Activated CD4-positive, alpha-beta T cell treated with anti-CD3 and anti-CD28 coated beads, Interleukin-2, amount 50 U/mL, for 24 hours (primary cell): ENCODE measurements around the gene PEAK3.

Experiments
- DNase-seq, 2 donors: peaks; one replicate each; pipeline ENCODE4 v3.0.0-alpha.2; 2020; ENCODE audit warnings: low read depth in 1 of 2, low spot score in 1 of 2

Gene PEAK3

DNA sequence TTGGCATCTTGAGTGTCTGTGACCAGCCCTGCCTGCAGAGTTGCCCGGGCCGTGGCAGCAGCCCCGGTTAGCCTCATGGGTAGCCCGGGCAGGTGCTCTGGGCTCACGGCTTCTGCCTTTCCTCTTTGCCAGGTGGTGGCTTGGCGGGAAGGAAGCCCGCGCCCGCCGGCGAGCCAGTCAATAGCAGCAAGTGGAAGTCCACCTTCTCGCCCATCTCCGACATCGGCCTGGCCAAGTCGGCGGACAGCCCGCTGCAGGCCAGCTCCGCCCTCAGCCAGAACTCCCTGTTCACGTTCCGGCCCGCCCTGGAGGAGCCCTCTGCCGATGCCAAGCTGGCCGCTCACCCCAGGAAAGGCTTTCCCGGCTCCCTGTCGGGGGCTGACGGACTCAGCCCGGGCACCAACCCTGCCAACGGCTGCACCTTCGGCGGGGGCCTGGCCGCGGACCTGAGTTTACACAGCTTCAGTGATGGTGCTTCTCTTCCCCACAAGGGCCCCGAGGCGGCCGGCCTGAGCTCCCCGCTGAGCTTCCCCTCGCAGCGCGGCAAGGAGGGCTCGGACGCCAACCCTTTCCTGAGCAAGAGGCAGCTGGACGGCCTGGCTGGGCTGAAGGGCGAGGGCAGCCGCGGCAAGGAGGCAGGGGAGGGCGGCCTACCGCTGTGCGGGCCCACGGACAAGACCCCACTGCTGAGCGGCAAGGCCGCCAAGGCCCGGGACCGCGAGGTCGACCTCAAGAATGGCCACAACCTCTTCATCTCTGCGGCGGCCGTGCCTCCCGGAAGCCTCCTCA is 55.7 kb downstream of the PEAK3 start:
- DNase-seq: no peak

DNA sequence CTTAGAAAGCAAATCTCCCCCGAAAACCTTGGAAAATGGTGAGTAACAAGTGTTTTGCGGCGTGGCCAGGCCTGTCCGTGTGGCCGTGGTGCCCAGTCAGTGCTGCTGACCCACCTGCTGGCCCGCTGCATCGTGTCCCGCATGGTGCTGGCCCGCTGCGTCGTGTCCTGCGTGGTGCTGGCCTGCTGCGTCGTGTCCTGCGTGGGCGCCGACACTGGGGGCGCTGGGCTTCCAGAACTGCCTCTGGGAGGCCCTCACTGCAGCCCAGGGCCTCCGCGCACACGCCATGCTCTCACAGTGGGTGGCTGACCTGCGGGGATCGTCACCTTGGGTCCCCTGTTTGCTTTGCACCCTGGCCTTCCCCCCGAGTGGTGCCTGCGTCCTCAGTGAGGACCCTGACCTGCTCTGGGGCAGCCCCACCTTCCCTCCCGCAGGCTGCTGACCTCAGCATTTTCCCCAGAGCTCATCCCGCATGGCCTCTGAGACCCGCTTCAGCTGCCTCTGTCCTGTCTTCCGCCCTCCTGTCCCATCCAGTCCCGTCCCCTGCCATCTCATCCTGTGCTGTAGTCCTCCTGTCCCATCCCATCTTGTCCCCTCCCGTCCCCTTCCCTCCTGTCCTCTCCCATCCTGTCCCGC is 56.4 kb downstream of the PEAK3 start:
- DNase-seq: no peak

DNA sequence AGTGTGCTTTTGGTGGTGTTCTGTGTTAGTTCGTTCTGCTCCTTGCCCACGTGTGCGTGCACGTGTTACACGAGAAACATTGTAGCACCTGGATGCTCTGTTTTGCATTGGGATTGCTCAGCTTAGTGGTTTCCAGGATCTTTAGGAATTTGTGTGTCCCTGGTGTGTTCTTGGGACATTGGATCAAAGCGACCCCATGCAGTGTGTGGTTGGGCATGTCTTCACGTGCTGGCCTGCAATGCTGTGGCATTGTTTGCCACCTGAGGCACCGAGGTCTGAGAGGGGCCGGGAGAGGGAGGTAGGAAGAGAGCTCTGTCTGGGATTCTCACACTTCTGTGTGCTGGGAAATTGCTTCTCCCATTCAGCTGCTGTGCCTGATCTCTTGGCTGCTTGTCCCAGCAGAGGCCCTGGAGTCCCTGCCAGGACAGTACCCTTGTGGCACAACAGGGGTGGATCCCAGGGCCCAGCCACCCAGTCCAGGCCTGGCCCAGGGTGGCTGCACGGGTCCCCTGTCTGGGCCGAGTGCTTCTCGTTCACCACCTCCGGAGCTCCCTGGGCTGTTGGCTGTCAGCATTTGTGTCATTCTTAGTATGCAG is 57.1 kb downstream of the PEAK3 start:
- DNase-seq: no peak
